GM19397 (cell line): ENCODE data around the gene SPG11.
"Not testable (repeated sequence)": the region's sequence is repeated elsewhere in the genome, so short reads cannot be mapped to it uniquely, and the experiment has no call there.

ENCODE experiments used
- ATAC-seq: cut with Tn5 transposase; IDR thresholded peaks from one replicate; pipeline ENCODE4 v1.9.1; 2021; ENCODE audit warnings: mild to moderate bottlenecking, moderate library complexity; ENCODE audit not compliant: unreplicated experiment

The SPG11 gene

GRCh38 chr15:44676676-44677075 lies 13.2 kb upstream of the SPG11 start:
- no peak for ATAC-seq

GRCh38 chr15:44675911-44676310 lies 12.4 kb upstream of the SPG11 start:
- ATAC-seq = no peak

GRCh38 chr15:44673639-44674038 lies 10.2 kb upstream of the SPG11 start:
- no peak for ATAC-seq

DNA sequence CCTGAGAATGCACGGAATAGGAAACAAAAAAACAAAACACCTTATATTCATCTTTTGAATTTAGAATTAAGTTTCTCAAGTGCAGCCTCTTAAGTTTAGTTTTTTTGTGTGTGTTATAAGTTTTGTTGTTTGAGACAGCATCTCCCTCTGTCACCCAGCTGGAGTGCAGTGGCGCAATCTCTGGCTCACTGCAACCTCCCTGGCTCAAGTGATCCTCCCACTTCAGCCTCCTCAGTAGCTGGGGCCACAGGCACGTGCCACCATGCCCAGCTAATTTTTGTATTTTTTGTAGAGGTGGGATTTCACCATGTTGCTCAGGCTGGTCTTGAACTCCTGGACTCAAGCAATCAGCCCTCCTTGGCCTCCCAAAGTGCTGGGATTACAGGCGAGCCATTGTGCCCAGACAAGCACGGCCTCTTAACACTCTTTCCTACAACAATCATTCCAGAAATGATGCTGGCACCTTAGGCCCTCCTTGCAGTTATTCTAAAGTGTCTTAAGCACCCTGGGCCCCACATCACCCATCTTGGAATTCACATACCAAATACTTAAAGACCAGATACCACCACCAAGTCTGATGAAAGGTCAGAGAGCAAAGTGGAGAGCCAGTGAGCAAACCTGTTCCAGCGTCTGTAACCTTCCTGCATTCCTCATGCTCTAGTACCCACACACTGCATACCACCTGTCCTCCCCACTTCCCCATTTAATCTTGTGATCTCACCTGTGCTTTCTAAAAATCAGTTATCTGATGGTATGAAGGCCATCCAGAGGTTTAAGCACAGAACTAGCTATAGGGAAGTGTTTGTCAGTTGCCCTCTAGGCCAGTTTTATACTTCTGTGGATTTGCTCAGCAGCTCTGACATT lies 6.9 kb upstream of the SPG11 start:
- ATAC-seq = no peak

GRCh38 chr15:44668921-44669320 lies 5.5 kb upstream of the SPG11 start:
- ATAC-seq = no peak

DNA sequence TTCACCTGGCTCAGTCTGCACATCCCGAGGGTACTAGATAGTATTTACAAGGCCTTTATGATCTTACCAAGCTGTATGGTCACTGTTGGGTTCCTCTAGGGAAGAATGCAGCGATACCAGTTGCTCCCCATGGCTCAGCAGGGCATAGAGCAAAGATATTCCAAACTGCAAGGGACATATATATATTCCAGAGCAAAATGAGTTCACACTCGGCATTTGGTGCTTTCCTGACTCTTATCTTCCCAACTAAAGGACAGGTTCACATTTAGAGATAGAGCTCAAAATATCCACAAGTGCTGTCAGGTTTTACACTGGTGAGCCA lies 3.5 kb upstream of the SPG11 start:
- no peak for ATAC-seq

DNA sequence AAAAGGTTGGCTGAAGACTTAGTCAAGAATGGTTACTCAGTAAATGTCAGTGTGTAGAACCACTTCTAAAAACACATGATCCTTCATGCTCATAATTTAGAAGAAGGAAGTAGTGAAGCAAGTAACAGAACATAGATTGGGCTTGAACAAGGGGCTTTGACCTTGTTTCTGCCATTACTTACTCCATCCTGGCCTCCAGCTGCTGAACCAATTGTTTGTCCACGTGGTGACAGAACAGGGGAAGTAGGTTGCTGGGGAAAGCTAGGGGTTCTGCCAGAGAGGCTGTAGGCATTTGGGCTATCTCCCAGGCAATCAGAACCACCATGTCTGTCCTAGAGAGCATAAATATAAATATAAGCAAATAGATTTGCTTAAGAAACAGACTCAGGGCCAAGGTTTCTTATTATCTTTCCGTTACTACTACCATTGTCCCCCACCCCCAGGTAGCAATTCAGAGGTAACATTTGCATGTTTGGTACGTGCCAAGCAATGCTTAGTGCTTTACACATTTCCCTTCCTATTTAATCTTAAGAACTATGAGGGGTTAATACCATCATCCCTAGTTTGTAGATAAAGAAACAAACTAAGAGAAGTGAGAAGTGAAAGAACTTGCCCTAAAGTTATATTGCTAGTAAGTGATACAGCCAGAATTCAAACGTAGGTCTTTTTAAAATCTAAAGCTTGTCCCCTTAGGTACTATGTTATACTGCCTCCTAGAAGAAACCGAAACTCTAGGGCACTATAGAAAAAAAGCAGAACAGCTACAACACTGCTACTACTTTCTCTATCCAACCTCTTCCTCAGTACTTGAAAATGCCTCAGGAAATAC lies 3.0 kb upstream of the SPG11 start:
- ATAC-seq = no peak

DNA sequence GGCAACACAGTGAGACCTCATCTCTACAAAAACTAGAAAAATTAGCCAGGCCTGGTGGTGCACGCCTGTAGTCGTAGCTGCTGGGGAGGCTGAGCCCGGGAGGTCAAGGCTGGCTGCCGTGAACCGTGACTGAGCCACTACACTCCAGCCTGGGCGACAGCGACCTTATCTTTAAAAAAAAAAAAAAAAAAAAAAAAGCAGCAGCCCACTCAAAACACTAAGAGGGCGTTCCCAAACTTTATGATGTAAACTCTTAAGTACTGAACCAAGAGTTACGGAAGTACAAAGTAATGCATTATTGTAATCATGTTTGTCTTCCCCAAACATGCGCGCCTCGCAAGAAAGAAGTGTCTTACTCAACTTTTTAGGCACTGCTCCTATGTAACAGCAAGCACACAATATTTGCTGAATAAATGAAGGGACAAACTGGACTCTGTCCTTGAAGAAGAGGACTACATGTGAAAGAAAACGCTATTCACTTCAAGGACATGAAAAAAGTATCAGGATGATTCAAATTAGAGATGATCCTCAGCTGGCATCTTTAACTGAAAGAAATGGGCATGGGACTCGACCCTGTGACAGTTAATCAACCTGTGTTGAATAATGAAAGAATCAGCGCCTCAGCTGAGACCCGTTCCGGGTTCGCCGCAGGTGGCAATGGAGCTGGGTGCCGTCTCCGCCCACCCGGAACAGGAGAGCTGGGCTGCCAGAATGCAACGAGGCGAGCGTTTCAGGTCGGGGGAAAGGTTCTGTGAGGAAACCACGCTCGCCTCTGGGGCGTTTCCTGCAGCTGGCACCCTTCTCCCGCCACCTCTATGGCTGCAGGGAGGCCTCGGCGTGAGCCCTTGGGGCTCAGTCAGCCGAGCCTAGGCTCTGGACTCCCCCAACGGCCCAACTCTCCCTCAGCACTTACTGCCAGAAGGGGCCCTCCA lies 718 bp downstream of the SPG11 start:
- peak; percentile 47 for ATAC-seq

DNA sequence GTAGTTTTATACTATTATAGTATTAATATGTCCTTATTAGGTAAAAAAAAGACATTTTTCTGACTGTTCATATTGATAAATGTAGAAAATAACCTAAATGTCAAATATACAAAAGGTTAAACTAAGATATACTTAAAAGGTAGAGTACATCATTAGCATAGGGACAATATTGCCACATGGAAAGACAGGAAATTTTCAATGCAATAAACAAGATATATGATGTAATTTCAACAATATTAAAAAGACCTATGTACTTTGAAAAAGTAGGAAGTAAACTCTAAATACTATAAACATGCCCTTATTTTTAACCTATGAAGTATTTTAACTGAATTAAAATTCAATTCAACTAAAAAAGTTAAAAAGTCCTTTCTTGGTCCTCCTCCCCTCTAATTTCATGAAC lies 1.9 kb downstream of the SPG11 start:
- ATAC-seq = no peak

DNA sequence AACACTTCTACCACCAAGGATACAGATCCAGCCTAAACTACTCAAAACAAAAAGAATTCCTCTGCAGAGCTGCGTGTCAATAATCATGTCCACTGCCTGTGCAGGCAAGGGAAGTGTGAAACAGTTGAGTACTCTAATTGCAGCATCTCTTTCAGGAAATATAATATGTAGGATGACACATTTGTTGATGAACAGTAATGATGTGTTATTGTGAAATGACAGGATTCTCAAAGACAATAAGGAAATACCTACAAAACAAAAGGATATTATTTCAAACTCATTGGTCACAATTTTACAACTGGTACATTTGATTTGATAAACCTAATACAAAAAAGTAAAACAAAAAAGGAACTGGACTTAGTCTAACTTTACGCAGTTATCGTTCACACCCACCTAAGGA lies 4.4 kb downstream of the SPG11 start:
- ATAC-seq = no peak

DNA sequence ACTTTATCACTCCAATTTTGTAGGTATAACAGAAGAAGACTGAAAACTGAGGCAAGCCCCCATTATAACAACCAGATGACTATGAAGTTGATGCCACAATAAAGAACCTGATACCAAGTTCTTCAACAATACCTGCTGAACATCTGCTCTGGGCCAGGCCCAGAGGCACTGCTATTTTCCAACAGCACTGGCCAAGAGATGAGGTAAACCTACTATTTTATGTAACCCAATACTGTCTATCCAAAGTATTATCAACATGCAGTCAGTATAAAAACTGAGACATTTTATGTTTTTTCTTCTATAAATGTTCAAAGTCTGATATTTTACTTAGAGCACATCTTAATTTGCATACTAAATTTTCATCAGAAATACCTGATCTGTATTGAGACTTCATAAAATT lies 6.1 kb downstream of the SPG11 start:
- ATAC-seq = no peak

- no peak for ATAC-seq
Observed at GRCh38 chr15:44656913-44657312, 6.5 kb downstream of the SPG11 start.

GRCh38 chr15:44656298-44656697 lies 7.2 kb downstream of the SPG11 start:
- ATAC-seq = no peak

DNA sequence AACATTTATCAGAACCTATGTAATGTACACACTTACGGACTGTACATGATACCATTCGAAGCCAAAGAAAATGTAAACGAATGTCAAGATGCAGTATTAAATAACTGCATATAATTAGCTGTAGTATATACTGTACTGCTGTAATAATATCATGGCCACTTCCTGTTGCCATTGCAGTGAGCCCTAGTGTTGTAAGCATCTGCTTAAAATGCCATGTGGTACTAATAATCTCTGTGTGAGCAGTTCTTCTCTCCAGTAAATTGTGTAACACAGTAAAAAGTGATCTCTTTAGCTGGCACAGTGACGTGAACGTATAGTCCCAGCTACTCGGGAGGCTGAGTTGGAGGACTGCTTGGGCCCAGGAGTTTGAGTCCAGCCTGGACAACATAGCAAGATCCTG lies 8.6 kb downstream of the SPG11 start:
- ATAC-seq = no peak

- no peak for ATAC-seq
Observed at GRCh38 chr15:44647637-44648036, 15.8 kb downstream of the SPG11 start.

DNA sequence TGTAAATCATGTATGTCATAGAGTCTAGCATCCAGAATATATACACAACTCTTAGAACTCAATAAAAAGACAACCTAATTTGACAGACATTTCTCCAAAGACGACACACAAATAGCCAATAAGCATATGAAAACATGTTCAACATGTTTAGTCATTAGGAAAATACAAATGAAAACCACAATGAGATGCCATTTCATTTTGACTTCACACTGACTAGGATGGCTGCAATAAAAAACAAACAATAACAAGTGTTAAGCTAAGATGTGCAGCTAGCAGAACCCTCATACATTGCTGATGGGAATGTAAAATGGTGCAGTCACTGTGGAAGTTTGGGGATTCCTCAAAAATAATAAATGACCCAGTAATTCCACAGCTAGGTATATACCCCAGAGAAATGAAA lies 16.4 kb downstream of the SPG11 start:
- no peak for ATAC-seq

- no peak for ATAC-seq
Observed at GRCh38 chr15:44646460-44646859, 17.0 kb downstream of the SPG11 start.

GRCh38 chr15:44641651-44642050 lies 21.8 kb downstream of the SPG11 start:
- no peak for ATAC-seq

DNA sequence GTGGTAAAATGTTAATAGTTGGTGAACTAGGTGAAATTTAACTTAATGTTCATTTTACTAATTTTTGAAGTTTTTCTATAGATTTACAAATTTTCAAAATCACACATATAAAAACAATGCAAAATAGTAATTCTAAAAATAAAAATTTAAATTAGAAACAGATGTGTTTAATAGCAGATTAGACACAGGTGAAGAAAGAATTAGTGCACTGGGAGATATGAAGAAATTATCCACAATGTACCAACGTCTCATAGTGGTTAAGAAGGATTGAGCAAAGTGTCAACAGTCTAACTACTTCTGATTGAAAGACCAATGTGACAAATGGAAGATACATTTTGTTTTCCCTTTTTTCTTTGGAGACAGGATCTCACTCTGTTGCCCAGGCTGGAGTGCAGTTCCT lies 26.5 kb downstream of the SPG11 start:
- ATAC-seq = no peak

GRCh38 chr15:44633603-44634002 lies 29.9 kb downstream of the SPG11 start:
- ATAC-seq = no peak

- not testable (repeated sequence) for ATAC-seq
Observed at GRCh38 chr15:44625286-44625685, 38.2 kb downstream of the SPG11 start.
